SK-N-MC (cell line): ENCODE results near the gene ERCC5.

Experiments used
- DNase-seq: peaks from one replicate; pipeline ENCODE4 v3.0.0-alpha.2; 2011; ENCODE audit warnings: low read depth, low spot score
- H3K27ac ChIP-seq: fragments of 200-600 bp; sonication (generic); 2 replicates; pipeline ENCODE4 v1.5.1; 2016; ENCODE audit warnings: mixed run types
- H3K36me3 ChIP-seq: fragments of 200-600 bp; sonication (generic); 2 replicates; pipeline ENCODE4 v1.6.1; 2017; ENCODE audit warnings: antibody characterized with exemption, low read length, mixed read lengths; ENCODE audit not compliant: insufficient read depth
- H3K4me3 ChIP-seq: fragments of 200-600 bp; sonication (generic); 2 replicates; pipeline ENCODE4 v1.5.1; 2016
- H3K9ac ChIP-seq: fragments of 200-600 bp; sonication (generic); 2 replicates; pipeline ENCODE4 v1.8.0; 2017; ENCODE audit warnings: mixed run types, mixed read lengths; ENCODE audit not compliant: insufficient read length
- H3K9me3 ChIP-seq: fragments of 200-600 bp; sonication (generic); 2 replicates; pipeline ENCODE4 v1.6.1; 2017; ENCODE audit warnings: low read depth, mild to moderate bottlenecking, antibody characterized with exemption, low read length, moderate library complexity, mixed read lengths
- EZH2 ChIP-seq: fragments of 200-600 bp; sonication (generic); IDR thresholded peaks from one replicate; pipeline ENCODE4 v1.6.1; 2017; ENCODE audit warnings: antibody characterized with exemption
- FOXP2 ChIP-seq: optimal IDR thresholded peaks from 2 replicates; pipeline ENCODE3; 2011; ENCODE audit warnings: mild to moderate bottlenecking, moderate library complexity; ENCODE audit not compliant: insufficient read depth; ENCODE audit errors: extremely low read length, control extremely low read depth
- POLR2AphosphoS5 ChIP-seq: IDR thresholded peaks from 2 replicates; pipeline ENCODE4 v1.6.1; 2012; ENCODE audit warnings: mild to moderate bottlenecking, low read depth, low read length, borderline replicate concordance

ERCC5 gene

DNA sequence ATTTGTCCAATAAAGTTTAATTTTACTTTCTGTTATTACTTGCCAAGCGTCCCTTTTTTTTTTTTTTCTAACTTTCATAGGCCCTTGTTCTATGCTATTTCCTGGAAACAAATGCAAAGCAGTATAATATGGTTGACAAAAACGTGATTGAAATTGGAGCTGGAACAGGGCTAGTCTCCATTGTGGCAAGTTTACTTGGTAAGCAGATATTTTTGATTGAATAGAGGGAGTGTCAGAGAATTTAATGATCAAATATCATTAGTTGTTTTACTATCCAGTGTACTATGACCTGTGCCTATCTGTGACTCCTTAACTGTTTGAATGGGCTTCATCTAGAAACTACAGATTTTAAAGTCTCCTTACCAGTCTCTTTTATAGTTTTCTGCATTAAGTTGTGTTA, 46.7 kb downstream of the ERCC5 start:
- no peak for DNase-seq
- Histone ChIP-seq H3K27ac (no peak overlapping the region), H3K9me3 (no peaks in the 10 kb centered on the region), H3K36me3 (no peaks in the 10 kb centered on the region), H3K9ac (no peak overlapping the region), H3K4me3 (no peak overlapping the region)
- TF ChIP-seq EZH2, result no peak
- TF ChIP-seq POLR2AphosphoS5, result no peak
- no peak for TF ChIP-seq FOXP2

GRCh38 chr13:102897371-102898138, 51.7 kb downstream of the ERCC5 start:
- no peak for DNase-seq
- no peak overlapping the region for H3K9ac ChIP-seq
- H3K36me3 ChIP-seq, result no peaks in the 10 kb centered on the region
- H3K4me3 ChIP-seq, result no peak overlapping the region
- no peaks in the 10 kb centered on the region for H3K9me3 ChIP-seq
- H3K27ac ChIP-seq, result no peak overlapping the region
- no peak for TF ChIP-seq EZH2
- TF ChIP-seq FOXP2, result no peak
- TF ChIP-seq POLR2AphosphoS5, result no peak

- Histone ChIP-seq H3K36me3 (no peaks in the 10 kb centered on the region), H3K9me3 (no peaks in the 10 kb centered on the region), H3K9ac (no peak overlapping the region), H3K27ac (no peak overlapping the region), H3K4me3 (no peak overlapping the region)
- TF ChIP-seq FOXP2, result no peak
- TF ChIP-seq EZH2, result no peak
- no peak for TF ChIP-seq POLR2AphosphoS5
- no peak for DNase-seq
Measured at GRCh38 chr13:102900193-102900608, 54.4 kb downstream of the ERCC5 start.

GRCh38 chr13:102901056-102901455, 55.2 kb downstream of the ERCC5 start:
- no peak overlapping the region for H3K9ac ChIP-seq
- DNase-seq, result no peak
- H3K9me3 ChIP-seq, result no peaks in the 10 kb centered on the region
- no peak overlapping the region for H3K4me3 ChIP-seq
- H3K36me3 ChIP-seq, result no peaks in the 10 kb centered on the region
- H3K27ac ChIP-seq, result no peak overlapping the region
- no peak for TF ChIP-seq EZH2

DNA sequence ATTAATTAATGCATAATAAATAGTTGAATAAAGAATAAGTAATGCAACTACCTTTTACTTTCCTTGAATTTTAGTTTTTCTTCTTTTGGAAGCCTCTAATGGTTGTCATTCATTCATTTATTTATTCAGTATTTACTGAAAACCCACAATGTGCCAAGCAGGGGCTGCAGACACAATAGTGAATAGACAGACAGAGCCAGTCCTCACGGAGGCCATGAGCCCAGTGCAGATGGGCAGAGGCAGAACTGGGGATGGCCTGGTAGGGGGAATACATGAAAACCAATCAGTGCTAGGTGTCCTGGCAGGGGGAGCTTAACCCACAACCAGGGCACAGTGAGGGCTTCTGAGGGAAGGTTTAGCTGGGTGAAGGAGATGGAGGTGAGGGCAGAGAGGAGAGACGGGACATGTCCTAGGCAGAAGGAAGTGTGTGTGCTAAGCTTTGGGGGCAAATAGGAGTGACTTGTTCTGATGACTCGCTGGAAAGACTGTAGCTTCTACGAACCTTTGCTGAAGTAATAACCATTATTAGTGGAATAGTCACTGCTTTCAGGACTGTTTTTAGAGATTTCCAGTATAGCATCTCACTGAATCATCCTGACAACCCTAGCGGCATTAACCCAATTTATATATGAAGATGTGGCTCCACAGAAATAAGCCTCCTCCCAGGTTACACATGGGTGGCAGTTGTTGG, 55.9 kb downstream of the ERCC5 start:
- DNase-seq, result no peak
- Histone ChIP-seq H3K9me3 (no peaks in the 10 kb centered on the region), H3K9ac (no peak overlapping the region), H3K4me3 (no peak overlapping the region), H3K36me3 (no peaks in the 10 kb centered on the region), H3K27ac (no peak overlapping the region)
- TF ChIP-seq FOXP2 (no peak), EZH2 (no peak), POLR2AphosphoS5 (no peak)

- H3K9me3 ChIP-seq, result no peaks in the 10 kb centered on the region
- no peak for DNase-seq
- TF ChIP-seq EZH2 (no peak), FOXP2 (no peak), POLR2AphosphoS5 (no peak)
Measured at GRCh38 chr13:102902789-102903347, 57.0 kb downstream of the ERCC5 start.

DNA sequence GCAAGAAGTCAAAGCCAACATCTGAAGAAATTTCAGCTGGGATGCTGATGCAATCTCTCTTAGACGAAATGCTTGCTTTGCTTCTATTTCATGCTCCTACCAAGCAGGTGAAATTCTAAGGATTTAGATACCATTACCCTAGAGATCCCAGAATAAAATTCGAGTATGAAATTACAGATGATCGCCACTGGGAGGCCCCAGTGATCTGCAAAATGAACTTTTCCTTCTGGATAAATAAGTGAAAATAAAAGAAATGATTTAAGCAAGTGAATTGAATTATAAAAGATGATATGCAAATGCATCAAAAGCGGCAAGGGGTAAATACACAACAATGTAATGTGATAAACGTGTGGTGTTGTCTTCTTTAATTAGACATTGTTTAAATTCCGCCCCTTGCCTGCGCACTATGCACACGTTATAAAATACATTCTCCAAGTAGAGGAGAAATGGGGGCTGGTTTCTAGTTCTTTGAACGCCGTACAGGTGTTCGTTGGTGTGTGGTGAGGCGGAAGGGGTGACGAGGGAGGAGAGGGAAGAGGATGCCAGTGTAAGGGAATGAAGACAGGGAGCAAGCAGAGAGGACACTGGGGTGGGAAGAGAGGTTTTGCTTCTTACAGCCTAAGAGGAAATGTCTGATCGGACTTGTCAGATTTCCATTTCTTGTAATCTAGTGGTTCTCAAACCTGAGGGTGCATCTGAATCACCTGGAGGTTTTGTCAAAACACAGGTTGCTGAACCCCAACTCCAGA, 58.0 kb downstream of the ERCC5 start:
- no peak overlapping the region for H3K9ac ChIP-seq
- H3K36me3 ChIP-seq, result no peaks in the 10 kb centered on the region
- no peaks in the 10 kb centered on the region for H3K9me3 ChIP-seq
- TF ChIP-seq EZH2 (no peak), FOXP2 (no peak), POLR2AphosphoS5 (no peak)
- DNase-seq, result no peak
- H3K27ac ChIP-seq, result no peak overlapping the region
- H3K4me3 ChIP-seq, result no peak overlapping the region

More at GRCh38 chr13:102902789-102903347, 57.0 kb downstream of the ERCC5 start:
- Histone ChIP-seq H3K9ac (no peak overlapping the region), H3K27ac (no peak overlapping the region), H3K36me3 (no peaks in the 10 kb centered on the region), H3K4me3 (no peak overlapping the region)

DNA sequence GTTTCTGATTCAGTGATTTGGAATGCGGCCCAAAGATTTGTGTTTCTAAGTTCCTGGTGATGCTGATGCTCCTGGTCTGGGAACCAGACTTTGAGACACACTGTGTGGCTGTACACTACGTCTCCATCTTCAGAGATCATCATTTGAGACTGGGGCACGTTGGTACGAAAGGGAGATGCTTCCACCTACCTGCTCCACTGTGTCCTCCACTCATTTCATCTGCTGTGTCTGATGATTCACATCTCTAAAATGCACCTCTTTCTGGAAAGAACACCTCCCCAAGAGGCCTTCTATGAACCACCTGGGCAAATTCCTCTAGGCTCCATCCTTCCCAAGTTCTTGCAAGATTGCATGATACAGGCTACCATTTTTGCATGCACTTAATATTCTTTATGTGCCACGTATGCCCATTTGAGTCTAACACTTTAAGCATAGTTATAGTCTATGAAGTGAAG, 58.6 kb downstream of the ERCC5 start:
- H3K9ac ChIP-seq, result no peak overlapping the region
- DNase-seq, result no peak
- H3K27ac ChIP-seq, result no peak overlapping the region
- H3K36me3 ChIP-seq, result no peaks in the 10 kb centered on the region
- TF ChIP-seq FOXP2 (no peak), POLR2AphosphoS5 (no peak), EZH2 (no peak)
- no peaks in the 10 kb centered on the region for H3K9me3 ChIP-seq
- H3K4me3 ChIP-seq, result no peak overlapping the region
